Glutamatergic neuron (in vitro differentiated cells): ENCODE results near the gene FIGN. TPM values are rescaled to one million over a fixed set of nuclear protein-coding genes. Genes with fewer than 3 reads are reported as not detected.

ENCODE experiments used
- DNase-seq: peaks from one replicate; pipeline ENCODE4 v3.0.0; 2022
- H3K27ac Mint-ChIP-seq: one replicate; pipeline ENCODE4 v1.8.0; 2020; ENCODE audit warnings: mild to moderate bottlenecking, mixed read lengths, inconsistent platforms; ENCODE audit not compliant: unreplicated experiment
- H3K27me3 Mint-ChIP-seq: one replicate; pipeline ENCODE4 v1.8.0; 2020; ENCODE audit warnings: mild to moderate bottlenecking, moderate library complexity, mixed read lengths, inconsistent platforms; ENCODE audit not compliant: unreplicated experiment
- H3K36me3 Mint-ChIP-seq: one replicate; pipeline ENCODE4 v1.8.0; 2020; ENCODE audit warnings: mild to moderate bottlenecking, mixed read lengths, inconsistent platforms; ENCODE audit not compliant: unreplicated experiment
- H3K4me1 Mint-ChIP-seq: one replicate; pipeline ENCODE4 v1.8.0; 2020; ENCODE audit warnings: mild to moderate bottlenecking, low read depth, mixed read lengths, inconsistent platforms; ENCODE audit not compliant: unreplicated experiment
- H3K4me3 Mint-ChIP-seq: one replicate; pipeline ENCODE4 v1.8.0; 2020; ENCODE audit warnings: mild to moderate bottlenecking, mixed read lengths, inconsistent platforms; ENCODE audit not compliant: unreplicated experiment
- H3K9me3 Mint-ChIP-seq: one replicate; pipeline ENCODE4 v1.8.0; 2020; ENCODE audit warnings: mild to moderate bottlenecking, moderate library complexity, mixed read lengths, inconsistent platforms; ENCODE audit not compliant: unreplicated experiment
- total RNA-seq: library from RNA; stranded (reverse); fragmentation: NEBNext Ultra II Directional; extraction: Animal tissue kit (Norgen Biotek cat#: 25700); gene quantifications from one replicate; pipeline ENCODE4 v1.2.1, GENCODE V29; 2021; ENCODE audit not compliant: unreplicated experiment
- TF ChIP-seq, protein P1 (sequence below): fragments of 200-600 bp; sonication (generic); IDR thresholded peaks from one replicate; pipeline ENCODE4 v1.5.0; 2021; ENCODE audit not compliant: partially characterized antibody, unreplicated experiment

Gene FIGN
- total RNA-seq, 1 donor from 2014 or later, result 12.4 TPM

DNA sequence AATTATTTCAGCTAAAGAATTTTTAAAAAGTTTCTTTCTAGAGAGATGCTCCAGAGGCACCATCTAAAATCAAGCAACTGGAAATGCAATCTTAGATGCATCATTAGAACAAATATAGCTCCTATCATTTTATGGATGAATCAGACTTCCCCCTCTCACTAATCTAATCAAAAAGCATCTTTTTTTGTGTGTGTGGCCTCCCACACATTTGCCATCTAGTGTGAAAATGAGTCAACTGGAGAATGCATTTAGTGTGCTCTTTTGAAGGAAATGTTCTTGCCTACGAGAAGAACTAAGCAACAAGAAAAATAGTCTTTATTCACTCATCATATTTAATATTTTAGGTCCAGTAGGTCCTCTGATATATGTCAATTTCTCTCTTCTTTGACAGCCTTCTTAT is 39.5 kb upstream of the FIGN start:
- no peaks in the 10 kb centered on the region for H3K27me3 Mint-ChIP-seq
- no peak overlapping the region for H3K27ac Mint-ChIP-seq
- TF ChIP-seq, protein P1, sequence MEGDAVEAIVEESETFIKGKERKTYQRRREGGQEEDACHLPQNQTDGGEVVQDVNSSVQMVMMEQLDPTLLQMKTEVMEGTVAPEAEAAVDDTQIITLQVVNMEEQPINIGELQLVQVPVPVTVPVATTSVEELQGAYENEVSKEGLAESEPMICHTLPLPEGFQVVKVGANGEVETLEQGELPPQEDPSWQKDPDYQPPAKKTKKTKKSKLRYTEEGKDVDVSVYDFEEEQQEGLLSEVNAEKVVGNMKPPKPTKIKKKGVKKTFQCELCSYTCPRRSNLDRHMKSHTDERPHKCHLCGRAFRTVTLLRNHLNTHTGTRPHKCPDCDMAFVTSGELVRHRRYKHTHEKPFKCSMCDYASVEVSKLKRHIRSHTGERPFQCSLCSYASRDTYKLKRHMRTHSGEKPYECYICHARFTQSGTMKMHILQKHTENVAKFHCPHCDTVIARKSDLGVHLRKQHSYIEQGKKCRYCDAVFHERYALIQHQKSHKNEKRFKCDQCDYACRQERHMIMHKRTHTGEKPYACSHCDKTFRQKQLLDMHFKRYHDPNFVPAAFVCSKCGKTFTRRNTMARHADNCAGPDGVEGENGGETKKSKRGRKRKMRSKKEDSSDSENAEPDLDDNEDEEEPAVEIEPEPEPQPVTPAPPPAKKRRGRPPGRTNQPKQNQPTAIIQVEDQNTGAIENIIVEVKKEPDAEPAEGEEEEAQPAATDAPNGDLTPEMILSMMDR, result no peak
- H3K4me3 Mint-ChIP-seq, result no peak overlapping the region
- no peak for DNase-seq
- H3K36me3 Mint-ChIP-seq, result no peaks in the 10 kb centered on the region
- no peaks in the 10 kb centered on the region for H3K9me3 Mint-ChIP-seq
- H3K4me1 Mint-ChIP-seq, result no peaks in the 10 kb centered on the region

DNA sequence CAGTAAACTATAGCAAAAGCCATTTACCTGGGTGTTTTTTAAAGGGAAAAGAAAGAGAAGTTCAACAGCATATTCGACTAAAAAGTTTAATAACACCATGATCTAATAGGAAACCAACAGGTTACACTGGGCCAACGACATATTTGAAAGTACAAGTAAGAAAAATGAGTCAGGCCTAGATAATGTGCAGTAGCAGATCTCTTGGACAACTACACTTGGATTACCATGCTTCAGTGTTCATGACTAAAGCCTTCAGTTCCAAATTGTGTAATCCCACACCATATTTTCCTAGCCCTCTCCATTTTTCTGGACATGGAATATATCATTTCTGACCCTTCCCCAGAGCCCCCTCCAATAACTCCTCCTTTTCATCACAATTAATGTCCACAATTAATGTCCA is 39.1 kb upstream of the FIGN start:
- H3K27ac Mint-ChIP-seq, result no peak overlapping the region
- TF ChIP-seq, protein P1, result no peak
- no peak overlapping the region for H3K4me3 Mint-ChIP-seq
- H3K27me3 Mint-ChIP-seq, result no peaks in the 10 kb centered on the region
- H3K9me3 Mint-ChIP-seq, result no peaks in the 10 kb centered on the region
- H3K4me1 Mint-ChIP-seq, result no peaks in the 10 kb centered on the region
- no peak for DNase-seq
- H3K36me3 Mint-ChIP-seq, result no peaks in the 10 kb centered on the region

DNA sequence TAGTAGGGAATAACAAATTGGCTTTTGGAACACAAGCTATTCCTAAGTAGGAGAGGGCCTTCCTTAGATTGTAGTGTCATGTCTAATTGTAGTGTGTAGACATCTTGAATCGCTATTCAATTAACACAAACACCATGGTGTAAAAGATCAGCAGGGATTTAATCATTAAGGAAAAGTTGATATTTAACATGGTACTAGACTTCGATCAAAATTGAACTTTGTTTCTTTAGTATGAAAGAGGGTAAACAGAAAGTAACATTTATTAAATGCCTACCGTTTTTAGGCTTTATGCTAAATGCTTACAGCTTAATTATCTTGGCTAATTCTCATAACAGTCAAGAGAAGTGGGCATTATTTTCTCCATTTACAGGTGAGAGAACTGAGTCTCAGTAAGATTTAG is 37.5 kb upstream of the FIGN start:
- no peaks in the 10 kb centered on the region for H3K4me1 Mint-ChIP-seq
- H3K27me3 Mint-ChIP-seq, result no peaks in the 10 kb centered on the region
- TF ChIP-seq, protein P1, result no peak
- H3K4me3 Mint-ChIP-seq, result no peak overlapping the region
- no peaks in the 10 kb centered on the region for H3K36me3 Mint-ChIP-seq
- DNase-seq, result no peak
- no peak overlapping the region for H3K27ac Mint-ChIP-seq
- H3K9me3 Mint-ChIP-seq, result no peaks in the 10 kb centered on the region

DNA sequence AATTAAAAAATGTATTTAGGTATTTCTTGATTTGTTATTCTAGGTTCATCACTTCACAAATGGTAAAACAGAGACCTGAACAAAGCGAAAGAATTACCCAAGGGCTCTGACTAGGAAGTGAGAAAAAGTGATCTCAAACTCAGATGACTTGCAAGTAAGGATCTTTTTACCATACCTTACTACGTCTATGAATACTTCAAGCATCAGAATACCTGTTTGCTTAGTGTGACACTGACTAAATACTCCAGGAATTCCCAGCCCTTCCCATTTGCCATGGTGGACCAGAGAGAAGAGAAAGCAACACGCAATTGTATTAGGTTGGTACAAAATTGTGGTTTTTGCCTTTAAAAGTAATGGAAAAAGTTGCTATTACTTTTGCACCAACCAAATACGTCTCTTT is 35.8 kb upstream of the FIGN start:
- no peak for DNase-seq
- TF ChIP-seq, protein P1, result no peak
- Mint-ChIP-seq H3K27me3 (no peaks in the 10 kb centered on the region), H3K36me3 (no peaks in the 10 kb centered on the region), H3K4me3 (no peak overlapping the region), H3K9me3 (no peaks in the 10 kb centered on the region), H3K27ac (no peak overlapping the region), H3K4me1 (no peaks in the 10 kb centered on the region)

DNA sequence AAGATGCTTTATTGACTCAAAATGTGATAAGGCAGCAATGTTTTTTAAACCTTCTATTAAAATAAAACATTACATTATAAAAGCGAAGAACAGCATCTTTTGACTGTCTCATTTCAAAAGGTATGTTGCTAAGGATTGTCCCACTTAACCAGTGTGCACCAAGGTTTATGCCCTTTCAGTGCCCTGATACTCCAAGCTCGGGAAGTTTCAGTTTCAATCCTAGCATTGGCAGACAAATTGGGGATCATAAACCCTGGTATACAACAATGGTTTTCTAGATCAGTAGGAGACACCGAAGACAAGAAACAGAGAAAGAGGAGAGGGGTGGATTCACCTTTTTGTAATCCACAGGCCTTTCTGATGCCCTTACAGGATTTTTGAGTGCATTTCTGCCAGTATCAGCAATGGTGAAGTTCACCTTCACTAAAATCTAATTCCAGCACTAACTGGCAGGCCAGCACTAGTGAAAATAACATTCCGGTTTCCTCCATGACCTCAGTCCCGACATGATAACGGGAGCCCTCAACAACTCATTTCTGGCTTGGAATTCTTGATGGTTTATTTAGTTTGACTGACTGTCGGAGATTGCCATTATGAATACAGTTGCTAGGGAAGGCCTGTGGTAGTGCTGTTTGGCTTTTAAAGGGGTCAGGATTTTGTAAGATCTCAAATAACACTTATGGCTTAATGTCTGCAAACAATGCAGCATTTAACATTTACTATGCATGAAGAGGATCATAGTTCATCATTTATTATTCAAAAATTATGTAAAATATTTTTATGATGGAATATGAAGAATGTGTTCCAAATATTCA is 33.3 kb upstream of the FIGN start:
- H3K9me3 Mint-ChIP-seq, result no peaks in the 10 kb centered on the region
- H3K4me1 Mint-ChIP-seq, result no peaks in the 10 kb centered on the region
- no peak for DNase-seq
- H3K4me3 Mint-ChIP-seq, result no peak overlapping the region
- H3K36me3 Mint-ChIP-seq, result no peaks in the 10 kb centered on the region
- TF ChIP-seq, protein P1, result no peak
- no peak overlapping the region for H3K27ac Mint-ChIP-seq
- no peaks in the 10 kb centered on the region for H3K27me3 Mint-ChIP-seq
